ENCODE data around the gene CROCC2.

CROCC2 gene

DNA sequence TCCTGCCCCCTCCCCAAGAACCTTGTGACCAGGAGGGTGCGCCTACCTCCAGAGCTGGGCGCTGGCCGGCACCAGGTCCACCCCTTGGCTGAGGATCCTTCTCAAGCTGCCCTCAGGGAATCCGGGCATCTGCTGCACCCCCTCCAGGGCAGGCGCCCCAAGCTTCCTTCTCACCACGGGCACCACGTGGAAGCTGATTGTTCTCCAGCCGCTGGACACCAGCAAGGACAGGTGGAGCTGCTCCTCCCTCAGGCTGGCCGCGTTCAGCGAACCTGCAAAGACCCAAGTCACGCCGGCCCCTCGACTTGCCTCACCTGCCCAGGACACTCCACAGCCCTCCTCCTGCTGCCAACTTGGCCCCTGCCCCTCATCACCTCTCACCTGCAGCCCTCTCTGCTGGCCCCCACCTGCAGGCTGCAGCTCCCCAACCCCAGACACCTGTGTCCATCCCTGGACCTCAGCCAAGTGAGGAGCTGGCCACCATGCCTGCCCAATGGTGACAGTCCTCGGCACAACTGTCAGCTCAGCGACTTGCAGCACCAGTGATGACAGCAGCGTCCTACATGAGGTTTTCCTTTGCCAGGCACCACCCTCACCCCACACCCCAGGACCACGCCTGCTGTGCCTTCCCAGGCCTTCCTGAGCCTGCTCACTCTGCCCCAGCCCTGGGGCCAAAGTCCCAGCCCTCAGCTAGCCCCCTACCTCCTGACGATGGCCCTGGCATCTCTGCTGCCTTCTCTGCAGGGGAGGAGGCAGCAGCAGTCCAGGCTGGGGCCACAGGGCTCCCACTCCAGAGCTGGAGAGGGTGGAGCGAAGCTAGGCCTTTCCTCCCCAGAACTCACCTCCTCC is 14.4 kb upstream of the CROCC2 start:
- DNase-seq, result no peak

DNA sequence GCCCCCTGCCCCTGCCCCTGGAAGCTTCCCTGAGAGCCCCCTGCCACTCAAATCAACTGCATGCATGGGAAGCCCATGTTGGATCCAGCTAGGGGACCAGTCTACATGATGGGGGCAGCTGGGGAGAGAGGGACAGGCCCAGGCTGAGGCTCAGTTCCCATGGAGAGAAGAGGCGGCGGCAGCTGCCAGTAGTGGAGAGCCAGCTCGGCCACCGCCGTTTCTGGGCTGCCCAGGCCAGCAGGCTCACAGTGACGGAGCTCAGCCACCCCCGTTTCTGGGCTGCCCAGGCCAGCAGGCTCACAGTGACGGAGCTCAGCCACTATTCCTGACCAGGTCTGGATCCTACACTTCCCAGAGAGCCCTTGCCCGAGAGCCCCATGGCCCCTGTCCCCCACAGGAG is 13.8 kb upstream of the CROCC2 start:
- no peak for DNase-seq

DNA sequence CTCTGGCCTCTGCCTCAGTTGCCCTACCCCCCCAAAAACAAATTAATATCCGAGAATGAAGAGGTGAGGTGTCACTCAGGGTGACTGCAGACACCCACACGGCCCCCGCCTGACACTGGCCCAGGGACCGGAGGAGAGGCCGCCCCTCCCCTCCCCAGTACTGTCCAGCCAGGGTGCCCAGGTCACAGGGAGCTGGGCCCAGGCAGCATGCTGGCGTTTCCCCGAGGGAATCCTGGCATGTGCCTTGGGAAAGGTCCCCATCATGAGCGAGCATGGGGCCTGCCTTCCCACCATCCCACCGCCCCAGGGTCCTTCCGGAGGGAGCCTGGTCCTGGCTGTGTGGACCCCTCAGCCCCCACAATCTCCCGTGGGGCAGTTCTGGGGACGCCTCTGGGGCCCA is 13.2 kb upstream of the CROCC2 start:
- no peak for DNase-seq

DNA sequence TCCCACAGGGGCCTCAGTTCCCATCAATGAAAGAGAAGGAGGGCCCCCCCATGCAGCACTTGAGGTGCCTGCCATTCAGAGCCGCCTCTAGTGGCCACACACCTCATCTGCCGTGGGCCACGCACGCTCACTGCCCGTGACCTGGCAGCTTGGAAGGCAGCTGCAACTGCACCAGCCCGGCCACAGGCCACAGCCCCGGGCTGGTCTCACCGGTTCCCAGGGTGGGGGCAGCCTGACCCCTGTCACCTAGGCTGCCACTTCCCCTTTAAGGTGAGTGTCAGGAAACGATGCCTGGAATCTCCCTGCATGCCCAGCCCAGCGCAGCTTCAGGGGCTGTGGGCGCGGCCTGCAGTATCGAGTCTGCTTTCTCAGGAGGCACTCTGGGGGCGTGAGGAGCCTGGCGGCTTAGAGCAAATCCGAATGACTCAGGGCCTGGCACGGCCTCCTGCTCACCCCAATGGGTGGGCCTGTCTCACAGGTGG is 12.7 kb upstream of the CROCC2 start:
- DNase-seq, result no peak

DNA sequence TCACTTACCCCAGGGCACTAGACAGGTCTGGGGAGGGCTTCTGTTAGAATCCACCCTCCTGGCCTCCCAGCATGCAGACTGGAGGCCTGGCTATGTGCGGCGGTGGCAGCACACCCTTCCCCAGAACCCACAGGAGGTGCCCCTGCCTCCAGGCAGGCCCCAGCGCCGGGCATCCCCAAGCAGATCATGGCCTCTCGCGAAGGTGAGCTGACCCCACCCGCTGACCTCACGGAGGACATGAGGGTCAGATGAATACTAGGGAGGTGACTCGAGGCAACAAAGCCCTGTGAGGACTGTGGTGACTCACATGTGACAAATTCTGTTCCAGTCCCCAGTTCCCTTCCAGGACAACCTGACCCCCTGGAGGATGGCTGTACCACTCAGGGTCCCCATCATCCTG is 12.1 kb upstream of the CROCC2 start:
- no peak for DNase-seq

DNA sequence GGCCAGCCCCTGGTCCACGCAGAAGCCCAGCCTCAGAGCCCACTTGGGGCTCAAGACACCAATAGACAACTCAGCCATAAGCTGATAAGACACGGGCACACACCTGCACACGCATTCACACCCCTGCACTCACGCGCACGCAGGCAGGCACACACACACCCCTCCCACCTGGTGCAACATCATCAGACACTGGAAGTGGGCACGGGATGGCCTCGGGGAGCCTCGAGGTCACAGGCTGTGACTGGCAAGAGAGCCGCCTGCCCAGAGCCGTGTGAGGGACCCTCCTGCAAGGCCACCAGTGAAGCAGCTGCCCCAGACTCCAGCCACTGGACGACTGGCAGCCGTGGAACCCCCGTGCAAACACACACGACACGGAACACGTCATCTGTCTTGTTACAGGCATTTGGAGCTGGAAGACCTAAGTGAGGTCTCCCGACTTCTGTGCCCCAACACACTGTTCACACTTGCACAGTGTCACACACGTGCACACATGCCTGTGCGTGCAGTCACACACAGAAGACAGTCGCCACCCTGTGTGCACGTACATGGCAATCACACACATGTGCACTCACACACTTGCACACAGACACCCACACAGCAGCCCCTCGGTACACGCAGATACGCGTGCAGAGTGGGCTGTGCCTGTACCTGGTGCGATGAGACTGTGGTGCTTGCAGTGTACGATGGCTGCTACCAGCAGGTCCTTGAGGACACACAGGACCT is 11.1 kb upstream of the CROCC2 start:
- no peak for DNase-seq

DNA sequence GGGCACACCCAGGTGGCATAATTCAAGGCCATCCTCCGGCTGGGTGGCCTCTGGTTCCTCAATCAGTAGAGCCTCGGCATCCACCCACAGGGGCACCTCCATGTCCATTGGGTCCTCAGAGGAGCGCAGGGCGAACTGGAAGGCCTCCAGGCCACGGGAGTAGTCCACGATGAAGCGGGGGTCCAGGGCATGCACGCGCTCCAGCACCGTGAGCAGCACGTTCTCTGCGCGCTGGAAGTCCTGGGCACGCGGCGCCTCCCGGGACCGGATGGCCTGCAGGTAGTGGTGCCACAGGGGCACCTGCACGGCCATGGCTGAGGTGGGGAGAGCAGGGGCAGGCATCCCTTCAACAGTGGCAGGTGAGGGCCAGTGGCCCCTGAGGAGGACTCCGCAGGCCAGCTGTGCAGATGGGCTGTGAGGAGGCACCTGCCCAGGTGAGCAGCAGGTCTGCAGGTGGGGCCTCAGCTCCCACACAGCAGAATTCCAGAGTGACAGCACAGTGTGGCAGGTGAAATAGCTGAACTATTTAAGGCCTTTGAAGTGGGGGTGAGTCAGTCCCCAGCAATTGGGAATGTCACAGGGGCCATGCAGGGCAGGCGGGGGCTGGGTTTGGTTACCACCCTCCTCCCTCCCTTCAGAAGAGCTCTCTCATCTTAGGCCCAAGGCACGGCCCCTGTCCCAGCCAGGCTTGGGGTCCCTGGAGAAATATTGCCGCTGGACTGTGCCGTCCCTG is 10.3 kb upstream of the CROCC2 start, which contains the start of gene MAB21L4:
Gene MAB21L4, minus strand, starts transcription at position 501 of the 733 bp plus-strand sequence. Its CDS starts 159 bp downstream, at position 342.
- DNase-seq, result no peak

DNA sequence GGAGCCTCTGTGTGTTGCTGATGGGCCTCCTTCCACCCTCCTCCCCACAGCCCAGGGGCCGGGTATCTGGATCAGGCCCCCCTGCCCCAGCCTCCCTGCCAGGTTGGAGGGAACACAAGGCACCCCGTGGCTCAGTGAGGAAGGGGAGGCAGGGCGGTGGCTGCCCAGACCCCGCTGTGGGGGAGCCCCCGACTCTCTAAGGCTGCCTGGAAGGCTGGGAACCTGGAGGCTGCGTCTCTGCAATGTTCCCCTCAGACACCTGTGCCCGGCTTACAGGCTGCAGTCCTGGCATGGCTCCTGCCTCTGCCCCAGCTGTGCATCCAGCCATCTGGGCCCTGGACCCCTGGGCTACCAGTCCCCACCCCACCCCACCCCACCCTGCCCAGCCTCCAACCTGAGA is 9.7 kb upstream of the CROCC2 start:
- DNase-seq, result no peak

DNA sequence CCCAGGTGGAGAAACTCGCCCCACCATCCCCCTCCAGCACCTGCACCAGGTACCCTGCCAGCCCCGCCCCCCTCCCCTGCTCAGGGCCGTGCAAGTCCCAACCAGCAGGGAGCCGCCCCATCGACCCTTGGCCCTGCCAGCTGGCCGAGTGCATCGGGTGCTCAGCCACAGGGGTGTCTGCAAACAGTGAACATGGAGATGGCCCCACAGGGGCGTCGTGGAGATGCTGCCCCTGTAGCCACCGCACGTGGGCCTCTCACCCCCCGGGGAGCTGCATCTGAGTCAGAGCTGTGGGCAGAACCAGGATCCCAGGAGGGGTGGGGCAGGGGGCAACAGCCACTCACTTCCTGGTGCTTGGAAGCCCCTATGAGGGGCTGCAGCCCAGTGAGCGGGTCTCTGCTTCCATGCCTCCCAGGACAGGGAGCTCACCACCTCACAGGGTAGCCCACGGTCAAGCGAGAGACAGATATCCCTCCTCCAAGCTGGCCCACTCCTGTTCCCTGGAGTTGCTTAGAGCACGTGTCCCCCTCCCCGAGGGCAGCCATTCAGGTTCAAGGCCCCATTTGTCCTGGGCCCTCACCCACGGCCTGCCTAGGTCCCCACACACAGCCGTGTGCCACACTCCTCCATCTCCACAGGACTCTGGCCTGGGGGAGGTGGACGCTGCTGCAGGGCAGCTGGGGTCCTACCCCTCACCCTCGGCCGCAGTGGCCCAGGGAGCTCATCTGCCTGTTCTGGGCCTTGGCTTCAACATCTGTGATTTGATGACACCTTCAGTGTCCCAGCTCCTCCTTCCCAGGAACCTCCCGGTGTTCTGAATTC is 9.1 kb upstream of the CROCC2 start:
- DNase-seq, result no peak

DNA sequence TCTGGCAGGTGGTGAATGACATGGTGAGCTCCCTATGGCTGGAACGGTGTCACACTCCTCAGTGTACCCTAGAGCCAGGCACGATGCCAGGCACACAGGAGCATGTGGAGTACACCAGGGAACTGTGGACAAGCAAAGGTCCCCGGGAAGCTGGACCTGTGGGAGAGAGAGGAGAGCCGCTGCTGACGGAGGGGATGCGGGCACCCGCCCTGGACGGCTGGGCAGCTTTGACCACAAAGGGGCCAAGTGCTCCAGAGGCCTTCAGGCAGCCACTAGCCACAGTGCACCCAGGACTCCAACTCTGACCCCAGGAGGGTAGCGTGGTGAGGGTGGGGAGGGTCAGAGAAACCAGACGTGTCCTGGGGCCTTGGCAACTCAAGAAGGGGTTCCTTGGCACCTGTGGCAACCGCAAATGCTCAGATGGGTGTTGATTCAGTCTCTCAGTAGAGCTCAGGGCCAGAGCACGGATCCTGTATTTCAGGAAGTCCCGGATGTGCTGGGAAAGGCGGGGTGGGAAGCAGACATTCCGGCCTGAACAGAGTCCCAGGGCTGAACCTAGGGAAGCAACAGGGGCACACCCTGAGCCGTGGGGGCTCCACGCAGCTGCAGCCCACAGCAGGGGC is 7.9 kb upstream of the CROCC2 start:
- no peak for DNase-seq

DNA sequence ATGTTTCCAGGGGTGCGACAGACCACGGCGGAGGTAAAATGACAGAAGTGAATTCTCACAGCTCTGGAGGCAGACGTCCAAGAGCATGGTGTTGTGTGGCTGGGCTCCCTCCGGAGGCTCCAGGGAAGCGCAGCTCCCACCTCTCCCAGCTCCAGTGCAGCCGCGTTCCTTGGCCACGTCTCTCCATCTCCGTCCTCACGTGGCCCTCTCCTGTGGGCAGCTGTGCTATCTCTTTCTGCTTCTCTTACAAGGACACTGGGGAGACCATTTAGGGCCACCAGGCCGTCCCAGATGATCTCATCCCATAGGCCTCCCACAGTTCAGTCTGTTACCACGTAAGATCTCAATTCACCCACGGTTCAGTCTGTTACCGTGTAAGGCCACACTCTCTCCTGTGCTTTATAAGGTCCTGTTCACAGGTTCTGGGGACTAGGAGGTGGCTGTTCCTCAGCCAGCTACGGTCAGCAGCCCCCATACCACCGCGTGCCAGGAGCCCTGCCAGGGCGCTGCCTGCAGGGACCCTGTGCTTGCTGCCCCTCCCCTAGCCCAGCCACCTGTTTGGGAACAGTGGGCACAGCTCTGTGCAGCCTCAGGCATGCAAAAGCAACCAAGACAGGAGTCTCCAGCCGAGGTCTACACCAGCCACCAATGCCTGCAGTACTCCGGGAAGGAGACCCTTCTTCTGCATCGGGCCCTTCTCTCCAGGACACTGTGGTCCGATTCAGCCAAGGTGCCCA is 7.2 kb upstream of the CROCC2 start:
- no peak for DNase-seq

DNA sequence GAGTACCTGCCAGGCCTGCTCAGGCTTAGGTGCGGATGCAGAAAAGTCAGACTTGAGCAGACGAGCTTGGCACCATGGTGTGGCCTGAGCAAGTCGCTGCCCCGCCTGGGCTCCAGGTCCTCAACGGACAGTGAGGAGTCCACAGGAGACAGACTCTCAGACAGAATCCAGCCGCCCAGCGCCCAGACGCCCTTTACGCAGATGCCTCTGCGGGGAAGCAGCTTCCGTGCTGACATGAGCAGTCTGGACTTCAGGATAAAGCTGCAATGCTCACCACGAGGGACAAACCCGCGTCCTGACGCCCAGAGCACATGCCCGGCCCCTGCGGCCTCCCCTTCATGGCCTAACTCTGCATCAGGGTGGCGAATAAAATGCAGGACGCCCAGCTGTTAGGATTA is 6.7 kb upstream of the CROCC2 start:
- DNase-seq, result no peak

DNA sequence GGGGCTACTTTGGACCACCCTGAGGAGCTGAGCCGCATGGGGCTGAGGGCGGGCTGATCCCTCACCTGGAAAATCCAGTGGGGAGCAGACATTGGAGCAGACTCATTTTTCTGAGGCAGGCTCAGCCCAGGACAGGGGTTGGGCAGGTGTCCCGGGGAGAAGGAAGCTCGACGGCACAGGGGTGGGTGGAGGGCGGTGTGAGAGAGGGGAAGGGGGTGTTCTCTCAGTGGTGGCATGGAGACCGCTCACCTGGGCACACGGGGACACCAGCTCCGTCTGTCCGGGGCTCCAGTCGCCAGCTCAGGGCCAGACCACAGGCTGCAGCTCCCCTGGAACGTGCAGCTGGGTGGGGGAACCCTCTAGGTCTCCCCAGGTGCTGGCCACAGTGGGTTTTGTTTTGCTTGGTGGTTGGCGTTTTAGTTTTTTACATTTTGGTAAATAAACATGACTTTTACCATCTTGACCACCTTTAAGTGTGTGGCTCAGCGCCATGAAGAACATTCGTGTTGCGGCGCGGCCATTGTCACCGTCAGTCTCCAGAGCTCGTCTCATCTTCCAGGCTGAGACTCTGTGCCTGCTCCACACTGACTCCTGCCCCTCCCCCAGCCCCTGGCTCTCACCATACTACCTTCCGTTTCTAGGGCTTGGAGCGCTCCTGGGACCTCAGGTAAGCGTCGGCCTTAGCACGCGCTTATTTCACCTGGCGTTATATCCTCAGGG is 5.8 kb upstream of the CROCC2 start:
- DNase-seq, result no peak

DNA sequence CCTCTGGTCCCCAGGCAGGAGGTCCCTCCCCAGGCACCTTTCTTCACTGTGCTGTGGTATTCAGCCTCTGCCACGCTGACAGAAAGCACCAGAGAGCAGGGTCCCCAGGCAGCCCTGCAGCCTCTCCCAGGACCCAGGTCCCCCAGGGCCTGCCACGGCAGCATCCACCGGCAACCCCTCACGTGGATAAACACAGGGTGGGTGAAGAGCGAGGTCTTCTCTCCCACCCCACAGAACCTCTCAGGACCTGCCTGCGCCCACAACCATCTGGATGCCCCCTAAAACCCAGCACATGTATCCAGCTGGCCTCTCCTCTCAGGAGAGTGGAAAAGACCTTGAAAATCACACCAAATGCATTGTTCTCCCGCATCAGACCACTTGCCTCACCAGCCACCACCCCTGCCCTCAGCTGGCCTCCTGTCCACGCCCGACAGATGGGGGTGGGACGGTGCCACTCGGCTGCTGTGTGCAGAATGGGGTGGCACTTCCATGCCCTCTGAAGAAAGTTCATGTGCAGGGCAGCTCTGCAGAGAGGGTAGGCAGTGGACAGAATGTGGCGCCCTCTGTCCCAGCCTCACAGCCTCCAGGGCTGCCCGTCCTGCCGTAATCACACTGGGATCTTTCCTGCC is 4.0 kb upstream of the CROCC2 start:
- no peak for DNase-seq

DNA sequence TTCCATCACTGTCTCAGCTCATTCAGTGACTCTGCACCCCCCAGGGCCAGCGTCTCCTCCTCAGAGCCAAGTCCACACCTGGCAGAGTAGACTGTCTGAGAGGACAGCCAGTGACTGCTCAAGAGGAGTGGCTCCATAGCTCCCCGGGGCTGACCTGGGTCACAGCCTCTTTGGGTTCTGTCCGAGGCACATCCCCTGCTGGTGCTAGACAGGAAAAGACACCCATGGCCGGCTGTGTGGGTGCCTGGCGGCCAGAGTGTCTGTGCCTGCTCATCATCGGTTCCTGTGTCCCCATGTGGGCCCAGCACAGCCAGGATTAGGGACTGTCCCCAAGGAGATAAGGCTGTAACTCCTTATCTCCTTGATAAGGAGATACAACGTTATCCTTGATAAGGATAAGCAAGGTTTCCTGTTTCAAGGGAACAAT is 3.5 kb upstream of the CROCC2 start:
- DNase-seq, result no peak

DNA sequence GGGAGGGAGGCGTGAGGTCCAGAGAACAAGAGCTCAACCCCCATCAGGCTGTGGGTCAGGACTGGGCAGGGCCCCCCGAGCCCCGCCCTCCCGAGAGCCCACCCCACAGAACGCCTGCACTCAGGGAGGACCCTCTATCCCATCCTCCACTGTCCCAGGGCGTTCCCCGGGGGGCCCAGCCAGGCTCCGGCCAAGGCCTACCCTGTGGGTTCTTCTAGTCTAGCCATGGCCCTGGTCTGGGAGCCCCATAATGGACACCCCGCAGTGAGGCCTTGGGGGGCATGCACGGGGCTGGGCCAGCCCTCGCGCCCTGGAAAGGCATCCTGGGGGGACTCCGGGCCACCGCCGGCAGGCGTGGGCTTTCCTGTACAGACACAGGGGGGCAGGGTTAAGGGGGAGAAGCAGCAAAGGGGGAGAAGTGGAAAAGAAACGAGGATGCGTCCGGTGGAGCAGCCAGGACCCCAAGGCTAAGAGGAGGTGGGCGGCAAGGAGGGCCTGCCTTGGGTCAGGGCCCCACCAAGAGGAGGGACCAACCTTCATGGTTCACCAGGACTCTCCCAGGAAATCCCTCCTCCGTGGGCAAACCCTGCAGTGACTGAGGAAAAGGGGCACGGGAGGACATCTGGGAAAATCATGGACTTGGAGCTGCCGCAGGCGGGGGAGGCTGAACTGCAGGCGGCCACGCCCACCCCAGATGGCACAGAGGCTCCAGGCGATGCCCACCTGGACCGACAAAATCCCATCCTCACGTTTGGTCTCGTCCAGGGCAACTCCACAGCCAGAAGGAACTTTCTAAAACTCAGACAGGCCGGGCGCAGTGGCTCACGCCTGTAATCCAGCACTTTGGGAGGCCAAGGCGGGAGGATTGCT is 2.7 kb upstream of the CROCC2 start:
- no peak for DNase-seq

DNA sequence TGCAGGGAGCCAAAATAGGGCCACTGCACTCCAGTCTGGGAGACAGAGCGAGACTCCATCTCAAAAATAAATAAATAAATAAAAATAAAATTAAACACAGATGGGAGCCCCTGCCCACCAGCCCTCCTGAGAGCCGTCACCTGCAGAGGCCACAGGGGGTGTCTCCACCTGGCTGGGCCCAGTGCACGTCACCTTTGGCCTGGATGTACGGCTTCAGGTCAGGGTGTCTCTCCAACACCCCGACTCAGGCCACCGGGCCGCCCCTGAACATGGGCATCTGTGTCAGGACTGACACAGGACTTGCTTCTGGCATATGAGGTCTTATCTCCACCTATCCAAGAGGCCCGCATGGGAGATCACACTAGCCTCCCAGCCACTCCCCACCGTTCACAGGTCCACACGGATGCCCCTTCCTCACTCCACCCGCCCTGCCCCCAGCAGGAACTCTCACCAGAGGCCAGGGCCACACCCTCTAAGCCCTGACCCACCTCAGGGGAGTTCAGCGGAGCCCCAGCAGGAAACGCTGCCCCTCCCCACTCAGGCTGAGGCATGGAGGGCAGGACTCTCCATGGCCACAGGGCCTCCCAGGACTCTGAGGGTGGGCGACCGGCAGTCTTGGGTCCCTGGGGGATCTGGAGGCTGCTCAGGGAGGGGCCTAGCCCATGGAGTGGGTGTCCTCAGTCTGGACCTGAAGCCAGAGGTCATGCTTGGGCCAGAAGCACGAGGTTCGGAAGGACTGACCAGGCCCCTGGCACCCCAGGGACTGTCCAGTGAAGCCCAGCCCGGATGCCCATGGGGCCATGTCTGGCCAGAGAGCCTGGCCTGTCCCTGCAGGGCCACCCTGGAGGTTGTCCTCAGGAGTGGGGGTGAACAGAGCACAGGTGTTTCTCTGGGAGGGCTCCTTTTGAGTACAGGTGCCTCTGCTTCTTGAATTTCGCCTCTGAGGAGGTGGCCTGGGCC is 1.6 kb upstream of the CROCC2 start:
- DNase-seq, result no peak
